GM12872 (cell line): ENCODE results near the gene ASTL.

Experiments
- CTCF ChIP-seq: IDR thresholded peaks from 3 replicates; pipeline ENCODE4 v1.5.1; 2011; ENCODE audit warnings: low read depth, mild to moderate bottlenecking, low read length, moderate library complexity; ENCODE audit not compliant: insufficient read depth

The ASTL gene

GRCh38 chr2:96102596-96103186 lies 35.6 kb downstream of the ASTL start:
- TF ChIP-seq CTCF, result no peak

GRCh38 chr2:96100893-96101304 lies 37.4 kb downstream of the ASTL start:
- TF ChIP-seq CTCF, result no peak

GRCh38 chr2:96099861-96100798 lies 38.2 kb downstream of the ASTL start:
- TF ChIP-seq CTCF, result no peak

- no peak for TF ChIP-seq CTCF
Observed at GRCh38 chr2:96098900-96099590, 39.3 kb downstream of the ASTL start.

- no peak for TF ChIP-seq CTCF
Observed at GRCh38 chr2:96097951-96098823, 40.1 kb downstream of the ASTL start.

GRCh38 chr2:96097441-96097840 lies 40.9 kb downstream of the ASTL start:
- no peak for TF ChIP-seq CTCF
